Kasumi-1 (cell line): ENCODE data around the gene PADI4.
A peak's percentile ranks its signal among the peaks of the same experiment; 100 is the strongest.

ENCODE experiments used
- DNase-seq, 2 experiments: peaks; one replicate each; lab custom pipeline; 2025; lab: John Stamatoyannopoulos, UW

The PADI4 gene

DNA sequence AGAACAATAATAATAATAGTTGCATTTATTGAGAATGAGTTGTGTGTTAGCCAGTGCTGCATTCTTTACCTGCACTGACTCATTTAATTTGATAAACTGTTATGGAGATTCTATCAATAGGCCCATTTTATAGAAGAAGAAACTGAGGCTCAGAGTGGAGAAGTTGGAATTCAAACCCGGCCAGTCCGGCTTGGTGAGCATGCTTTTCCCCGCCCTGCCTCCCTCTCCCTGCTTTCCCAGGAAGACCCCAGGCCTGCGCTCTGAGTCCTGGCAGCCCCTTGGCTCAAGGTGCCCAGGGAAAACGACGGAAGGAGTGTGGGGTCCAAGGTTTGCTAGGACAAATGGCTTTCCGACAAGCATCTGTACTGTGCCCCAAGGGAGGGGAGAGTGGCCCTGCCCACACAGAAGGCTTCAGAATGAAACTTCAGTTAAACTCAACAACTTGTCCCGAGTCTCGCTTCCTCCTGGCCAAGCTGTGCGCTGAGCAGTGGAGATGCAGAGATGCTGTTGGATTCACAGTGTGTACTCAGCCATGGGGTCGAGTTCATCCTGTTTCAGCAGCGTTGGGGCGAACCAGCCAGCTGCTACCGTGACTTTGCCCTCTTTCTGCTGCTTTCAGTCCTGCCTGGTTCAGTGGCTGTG lies 40.7 kb downstream of the PADI4 start:
- no peak for DNase-seq

DNA sequence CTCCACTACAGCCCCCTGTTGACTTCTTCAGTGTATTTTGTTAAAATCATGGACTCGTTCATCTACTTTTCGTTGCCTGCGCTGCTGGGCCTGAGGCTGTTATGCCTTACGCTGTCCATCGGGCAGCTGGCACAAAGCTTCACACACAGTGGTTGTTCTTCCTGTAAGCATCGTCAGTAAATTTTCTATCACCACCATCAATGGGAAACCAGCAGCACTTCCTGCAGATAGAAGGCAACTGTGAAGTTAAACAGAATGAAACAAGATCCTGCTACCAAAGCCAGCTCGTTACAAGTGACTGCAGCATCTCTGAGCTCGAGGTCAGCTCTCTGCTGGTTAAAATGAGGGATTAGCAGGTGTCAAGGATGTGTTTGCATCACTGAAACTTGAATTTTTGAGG lies 42.1 kb downstream of the PADI4 start:
- no peak for DNase-seq

- DNase-seq: no peak
These were observed 43.0 kb downstream of the PADI4 start for GRCh38 chr1:17350928-17351446.

GRCh38 chr1:17351598-17352324 lies 43.8 kb downstream of the PADI4 start:
- DNase-seq: no peak

DNA sequence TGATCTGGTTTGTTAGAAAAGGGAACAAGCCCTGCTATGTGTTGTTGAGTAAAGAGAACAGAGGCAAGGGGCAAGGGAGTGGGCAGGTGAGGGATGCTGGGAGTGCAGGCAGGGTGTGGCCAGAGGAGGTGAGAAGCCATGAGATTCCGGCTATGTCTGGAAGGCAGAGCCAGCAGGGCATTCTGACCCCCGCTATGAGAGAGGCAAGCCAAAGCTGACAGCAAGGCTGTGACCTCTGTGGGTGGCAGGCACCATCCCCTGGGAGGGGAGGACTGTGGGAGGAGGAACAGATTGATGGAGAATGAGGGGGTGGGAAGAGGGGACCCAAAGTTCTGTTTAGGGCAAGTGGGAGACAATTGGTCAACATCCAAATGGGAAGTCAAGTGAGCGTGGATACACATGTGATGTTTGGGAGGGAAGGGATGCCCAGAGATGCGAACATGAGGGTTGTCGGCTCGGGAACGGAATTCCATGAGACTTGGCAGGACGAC lies 44.5 kb downstream of the PADI4 start:
- no peak for DNase-seq

DNA sequence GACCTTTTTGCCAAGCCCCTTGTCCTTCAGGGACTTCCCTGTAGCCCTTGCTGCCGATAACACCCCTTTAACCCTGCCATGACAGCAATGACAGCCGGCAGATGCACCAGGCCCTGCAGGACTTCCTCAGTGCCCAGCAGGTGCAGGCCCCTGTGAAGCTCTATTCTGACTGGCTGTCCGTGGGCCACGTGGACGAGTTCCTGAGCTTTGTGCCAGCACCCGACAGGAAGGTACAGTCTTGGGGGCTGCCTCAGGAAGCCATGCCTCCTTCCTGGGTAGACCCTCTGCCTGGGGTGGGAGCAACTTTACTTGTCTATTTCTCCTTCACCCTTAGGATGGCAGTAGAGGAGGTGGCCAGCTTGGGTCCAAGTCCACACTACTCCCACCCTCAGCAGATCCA lies 47.9 kb downstream of the PADI4 start:
- peak; percentile 16 to 19 for DNase-seq

- peak in 1 of 2 experiments; percentile 22 for DNase-seq
These were observed 48.5 kb downstream of the PADI4 start for GRCh38 chr1:17356387-17357026.

DNA sequence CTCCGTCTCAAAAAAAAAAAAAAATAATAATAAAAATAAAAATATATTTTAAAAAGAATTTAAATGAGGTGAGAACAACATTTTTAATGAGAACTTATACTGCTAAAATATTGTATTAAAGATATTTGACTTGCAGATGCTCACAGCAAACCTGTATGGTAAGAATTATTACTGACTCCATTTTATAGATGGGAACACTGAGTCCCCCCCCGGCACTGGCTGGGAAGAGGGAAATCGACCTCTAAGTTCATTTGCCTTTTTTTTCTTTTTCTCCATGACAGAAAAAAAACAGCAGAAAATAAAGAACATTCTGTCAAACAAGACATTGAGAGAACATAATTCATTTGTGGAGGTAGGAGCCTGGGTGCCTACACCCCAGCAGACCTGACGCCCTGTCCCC lies 50.6 kb downstream of the PADI4 start:
- DNase-seq: no peak

- no peak for DNase-seq
These were observed 51.0 kb downstream of the PADI4 start for GRCh38 chr1:17359031-17359430.

- DNase-seq: no peak
These were observed 51.8 kb downstream of the PADI4 start for GRCh38 chr1:17359808-17360207.

GRCh38 chr1:17360272-17360956 lies 52.4 kb downstream of the PADI4 start:
- DNase-seq: no peak

- no peak for DNase-seq
These were observed 53.7 kb downstream of the PADI4 start for GRCh38 chr1:17361687-17362086.

GRCh38 chr1:17363351-17363750 lies 55.4 kb downstream of the PADI4 start:
- DNase-seq: no peak

DNA sequence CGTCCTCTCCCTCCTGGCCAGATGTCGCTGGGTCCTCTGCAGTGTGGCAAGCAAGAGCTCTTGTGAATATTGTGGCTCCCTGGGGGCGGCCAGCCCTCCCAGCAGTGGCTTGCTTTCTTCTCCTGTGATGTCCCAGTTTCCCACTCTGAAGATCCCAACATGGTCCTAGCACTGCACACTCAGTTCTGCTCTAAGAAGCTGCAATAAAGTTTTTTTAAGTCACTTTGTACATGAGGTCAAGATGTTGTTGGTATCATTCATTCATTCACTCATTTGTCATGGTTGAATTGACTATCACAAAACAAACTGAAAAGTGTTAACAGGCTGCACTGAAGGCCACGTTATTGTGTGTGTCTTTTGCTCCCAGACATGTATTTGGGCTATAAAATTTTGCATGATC lies 55.8 kb downstream of the PADI4 start:
- DNase-seq: no peak

DNA sequence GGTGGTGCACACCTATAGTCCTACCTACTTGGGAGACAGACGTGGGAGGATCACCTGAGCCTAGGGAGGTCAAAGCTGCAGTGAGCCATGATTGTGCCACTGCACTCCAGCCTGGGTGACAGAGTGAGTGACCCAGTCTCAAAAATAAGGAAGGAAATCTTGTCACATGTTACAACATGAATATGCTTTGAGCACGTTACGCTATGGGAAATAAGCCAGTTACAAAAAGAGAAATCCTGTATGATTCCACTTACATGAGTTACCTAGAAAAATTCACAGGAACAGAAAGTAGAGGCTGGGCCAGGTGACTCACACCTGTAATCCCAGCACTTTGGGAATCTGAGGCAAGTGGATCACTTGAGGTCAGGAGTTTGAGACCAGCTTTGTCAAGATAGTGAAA lies 57.3 kb downstream of the PADI4 start:
- peak; percentile 78 to 79 for DNase-seq

DNA sequence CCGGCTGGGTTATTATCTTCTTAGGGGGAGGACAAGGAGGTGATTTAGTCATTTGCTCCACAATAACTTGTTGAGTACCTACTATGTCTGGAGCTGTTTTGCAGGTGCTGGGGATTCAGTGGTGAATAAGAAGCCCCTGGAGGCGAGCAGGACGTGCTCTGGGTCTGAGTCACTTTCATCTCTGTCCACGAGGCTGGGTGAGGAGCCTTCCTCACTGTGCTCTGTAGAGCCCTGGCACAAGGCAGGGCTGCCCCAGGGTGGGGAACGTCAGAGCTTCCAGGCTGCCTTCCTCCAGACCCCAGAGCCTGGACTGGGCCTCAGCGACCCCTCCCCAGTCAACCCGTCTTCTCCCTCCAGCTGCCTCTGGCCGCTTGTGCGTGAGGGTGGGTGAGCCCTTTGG lies 61.5 kb downstream of the PADI4 start:
- DNase-seq: no peak

GRCh38 chr1:17370618-17371017 lies 62.6 kb downstream of the PADI4 start:
- peak; percentile 41 to 47 for DNase-seq

DNA sequence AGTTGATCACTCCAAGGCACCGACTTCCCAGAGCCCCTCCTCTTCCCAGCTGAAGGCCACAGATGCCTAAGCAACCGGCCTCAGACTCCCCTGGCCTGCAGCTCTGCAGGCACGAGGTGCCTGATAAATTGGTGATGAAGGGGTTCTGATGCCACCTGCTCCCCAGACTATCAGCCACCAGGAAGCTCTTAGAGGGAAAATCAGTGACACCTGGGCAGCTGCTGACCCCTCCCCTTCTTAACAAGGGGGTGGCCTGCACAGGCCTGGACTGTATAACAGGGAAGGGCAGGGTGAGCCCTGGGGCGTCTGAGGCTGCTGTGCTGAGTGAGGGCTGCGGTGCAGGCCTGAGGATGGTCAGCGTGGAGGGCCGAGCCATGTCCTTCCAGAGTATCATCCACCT lies 63.9 kb downstream of the PADI4 start, which contains the start of gene PADI6:
TSS of gene PADI6 (plus strand) at position 301 of the 400 bp plus-strand sequence. CDS start at position 351, 50 bp downstream.
- no peak for DNase-seq

DNA sequence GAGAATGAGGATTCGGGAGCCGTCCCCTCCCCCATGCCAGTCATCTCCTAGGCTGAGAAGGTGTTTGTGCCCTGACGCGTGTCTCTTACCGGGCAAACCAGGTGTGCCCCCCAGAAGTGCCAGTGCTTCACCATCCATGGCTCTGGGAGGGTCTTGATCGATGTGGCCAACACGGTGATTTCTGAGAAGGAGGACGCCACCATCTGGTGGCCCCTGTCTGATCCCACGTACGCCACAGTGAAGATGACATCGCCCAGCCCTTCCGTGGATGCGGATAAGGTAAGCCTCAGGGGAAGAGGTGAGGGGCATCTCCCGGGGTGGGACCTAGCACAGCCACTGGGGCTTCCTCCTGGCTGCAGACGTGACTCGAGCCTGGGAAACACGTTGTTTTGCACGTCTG lies 65.0 kb downstream of the PADI4 start:
- DNase-seq: no peak

DNA sequence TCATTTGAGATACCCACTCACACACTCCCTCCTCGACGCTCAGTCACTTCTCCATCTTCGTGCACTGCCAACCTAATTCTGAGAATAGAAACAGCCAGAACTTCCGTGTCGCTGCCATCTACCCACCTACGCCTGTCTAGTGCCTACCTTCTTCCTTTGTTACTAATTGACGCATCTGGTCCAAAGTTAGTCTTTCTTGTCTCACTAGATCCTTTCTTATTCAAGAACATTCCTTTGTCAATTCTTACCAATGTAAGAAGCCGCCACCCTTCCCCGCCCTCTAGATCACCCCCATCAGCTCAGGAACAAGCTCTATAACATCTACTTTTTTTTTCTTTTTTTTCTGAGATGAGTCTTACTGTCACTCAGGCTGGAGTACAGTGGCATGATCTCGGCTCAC lies 67.7 kb downstream of the PADI4 start:
- DNase-seq: no peak

- DNase-seq: no peak
These were observed 69.4 kb downstream of the PADI4 start for GRCh38 chr1:17377325-17377953.

- DNase-seq: no peak
These were observed 73.2 kb downstream of the PADI4 start for GRCh38 chr1:17381161-17381560.
